ENCODE results near the gene ACTR3.

The ACTR3 gene

GRCh38 chr2:113847144-113847543 lies 42.7 kb upstream of the ACTR3 start:
- H3K9me3 ChIP-seq: no peaks in the 10 kb centered on the region

GRCh38 chr2:113848758-113849415 lies 41.0 kb upstream of the ACTR3 start:
- no peak for TF ChIP-seq CTCF (IDR thresholded peaks at IDR 0.05; ENCODE audit: low read depth, low read length)
- H3K4me1 ChIP-seq: no peaks in the 10 kb centered on the region
- no peaks in the 10 kb centered on the region for H3K36me3 ChIP-seq
- H3K4me3 ChIP-seq (ENCODE audit: low read depth, low read length): no peak overlapping the region
- no peak for DNase-seq
- no peaks in the 10 kb centered on the region for H3K27me3 ChIP-seq
- H3K9me3 ChIP-seq: no peaks in the 10 kb centered on the region

More at GRCh38 chr2:113847144-113847543, 42.7 kb upstream of the ACTR3 start:
- no peak for TF ChIP-seq CTCF (IDR thresholded peaks at IDR 0.05; ENCODE audit: low read depth, low read length)
- no peaks in the 10 kb centered on the region for H3K36me3 ChIP-seq
- H3K4me3 ChIP-seq (ENCODE audit: low read depth, low read length): no peak overlapping the region
- no peaks in the 10 kb centered on the region for H3K27me3 ChIP-seq
- no peaks in the 10 kb centered on the region for H3K4me1 ChIP-seq
- no peak for DNase-seq

GRCh38 chr2:113850687-113851086 lies 39.2 kb upstream of the ACTR3 start:
- Histone ChIP-seq H3K36me3 (no peaks in the 10 kb centered on the region), H3K27me3 (no peaks in the 10 kb centered on the region), H3K9me3 (no peaks in the 10 kb centered on the region), H3K4me3 (ENCODE audit: low read depth, low read length) (no peak overlapping the region), H3K4me1 (no peaks in the 10 kb centered on the region)
- TF ChIP-seq CTCF (IDR thresholded peaks at IDR 0.05; ENCODE audit: low read depth, low read length): no peak
- DNase-seq: no peak

GRCh38 chr2:113851640-113852039 lies 38.2 kb upstream of the ACTR3 start:
- no peak overlapping the region for H3K4me3 ChIP-seq (ENCODE audit: low read depth, low read length)
- no peaks in the 10 kb centered on the region for H3K9me3 ChIP-seq
- no peaks in the 10 kb centered on the region for H3K27me3 ChIP-seq
- no peaks in the 10 kb centered on the region for H3K36me3 ChIP-seq
- TF ChIP-seq CTCF (IDR thresholded peaks at IDR 0.05; ENCODE audit: low read depth, low read length): no peak
- DNase-seq: no peak
- H3K4me1 ChIP-seq: no peaks in the 10 kb centered on the region

- Histone ChIP-seq H3K4me3 (ENCODE audit: low read depth, low read length) (no peak overlapping the region), H3K4me1 (no peaks in the 10 kb centered on the region), H3K36me3 (no peaks in the 10 kb centered on the region), H3K27me3 (no peaks in the 10 kb centered on the region), H3K9me3 (no peaks in the 10 kb centered on the region)
- DNase-seq: no peak
- TF ChIP-seq CTCF (IDR thresholded peaks at IDR 0.05; ENCODE audit: low read depth, low read length): no peak
Observed at GRCh38 chr2:113854208-113854607, 35.7 kb upstream of the ACTR3 start.

- DNase-seq: no peak
- no peaks in the 10 kb centered on the region for H3K9me3 ChIP-seq
- H3K27me3 ChIP-seq: no peaks in the 10 kb centered on the region
- H3K36me3 ChIP-seq: no peaks in the 10 kb centered on the region
- no peak overlapping the region for H3K4me3 ChIP-seq (ENCODE audit: low read depth, low read length)
- no peak for TF ChIP-seq CTCF (IDR thresholded peaks at IDR 0.05; ENCODE audit: low read depth, low read length)
- no peaks in the 10 kb centered on the region for H3K4me1 ChIP-seq
Observed at GRCh38 chr2:113854970-113855740, 34.7 kb upstream of the ACTR3 start.
